ENCODE data around the gene KCNMB1.

DNA sequence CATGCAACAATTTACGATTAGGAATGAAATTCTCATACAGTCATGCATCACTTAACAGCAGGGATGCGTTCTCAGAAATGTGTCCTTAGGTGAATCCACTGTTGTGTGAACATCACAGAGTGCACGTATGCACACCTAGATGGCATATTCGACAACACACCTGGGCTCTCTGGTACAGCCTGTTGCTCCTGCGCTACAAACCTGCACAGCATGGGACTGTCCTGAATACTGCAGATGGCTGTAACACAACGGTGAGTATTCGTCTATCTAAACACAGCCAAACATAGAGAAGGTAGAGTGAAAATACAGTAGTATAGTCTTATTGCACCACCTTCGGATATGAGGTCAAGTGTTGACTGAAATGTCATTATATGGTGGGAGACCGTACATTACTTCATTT lies 47.6 kb downstream of the KCNMB1 start:
- TF ChIP-seq, protein P1, sequence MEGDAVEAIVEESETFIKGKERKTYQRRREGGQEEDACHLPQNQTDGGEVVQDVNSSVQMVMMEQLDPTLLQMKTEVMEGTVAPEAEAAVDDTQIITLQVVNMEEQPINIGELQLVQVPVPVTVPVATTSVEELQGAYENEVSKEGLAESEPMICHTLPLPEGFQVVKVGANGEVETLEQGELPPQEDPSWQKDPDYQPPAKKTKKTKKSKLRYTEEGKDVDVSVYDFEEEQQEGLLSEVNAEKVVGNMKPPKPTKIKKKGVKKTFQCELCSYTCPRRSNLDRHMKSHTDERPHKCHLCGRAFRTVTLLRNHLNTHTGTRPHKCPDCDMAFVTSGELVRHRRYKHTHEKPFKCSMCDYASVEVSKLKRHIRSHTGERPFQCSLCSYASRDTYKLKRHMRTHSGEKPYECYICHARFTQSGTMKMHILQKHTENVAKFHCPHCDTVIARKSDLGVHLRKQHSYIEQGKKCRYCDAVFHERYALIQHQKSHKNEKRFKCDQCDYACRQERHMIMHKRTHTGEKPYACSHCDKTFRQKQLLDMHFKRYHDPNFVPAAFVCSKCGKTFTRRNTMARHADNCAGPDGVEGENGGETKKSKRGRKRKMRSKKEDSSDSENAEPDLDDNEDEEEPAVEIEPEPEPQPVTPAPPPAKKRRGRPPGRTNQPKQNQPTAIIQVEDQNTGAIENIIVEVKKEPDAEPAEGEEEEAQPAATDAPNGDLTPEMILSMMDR (IDR thresholded peaks at IDR 0.05): no peak
- TF ChIP-seq POLR2A (IDR thresholded peaks at IDR 0.05): no peak
